Sigmoid colon (tissue), 4 donors: ENCODE results near the gene ABHD3.

Source experiments
- CTCF ChIP-seq, 4 experiments: fragments of 450-650 bp in 3 of 4; fragments of 200-600 bp in 1 of 4; IDR thresholded peaks; one replicate each; pipeline ENCODE4 v1.5.1; 2016 to 2019; ENCODE audit warnings: antibody characterized with exemption in 4 of 4, mild to moderate bottlenecking in 3 of 4, moderate library complexity in 2 of 4
- EP300 ChIP-seq, 4 donors: sonication (generic); formaldehyde crosslinking; IDR thresholded peaks; one replicate each; pipeline ENCODE4 v1.6.1; 2017; ENCODE audit warnings: antibody characterized with exemption in 4 of 4
- POLR2A ChIP-seq, 2 donors: fragments of 450-650 bp; IDR thresholded peaks; one replicate each; pipeline ENCODE4 v1.6.1; 2016; ENCODE audit warnings: antibody characterized with exemption in 2 of 2, mild to moderate bottlenecking in 2 of 2, moderate library complexity in 2 of 2

GRCh38 chr18:21722687-21723086 lies 18.1 kb upstream of the ABHD3 start:
- TF ChIP-seq CTCF (IDR thresholded peaks at IDR 0.05), result no peak
- TF ChIP-seq POLR2A (IDR thresholded peaks at IDR 0.05), result no peak
- TF ChIP-seq EP300 (IDR thresholded peaks at IDR 0.05), result no peak
